ENCODE measurements around the gene FOS.

The FOS gene

GRCh38 chr14:75277008-75277814 lies 1.4 kb upstream of the FOS start:
- DNase-seq (ENCODE audit: low read depth, low spot score): peak; percentile 97

DNA sequence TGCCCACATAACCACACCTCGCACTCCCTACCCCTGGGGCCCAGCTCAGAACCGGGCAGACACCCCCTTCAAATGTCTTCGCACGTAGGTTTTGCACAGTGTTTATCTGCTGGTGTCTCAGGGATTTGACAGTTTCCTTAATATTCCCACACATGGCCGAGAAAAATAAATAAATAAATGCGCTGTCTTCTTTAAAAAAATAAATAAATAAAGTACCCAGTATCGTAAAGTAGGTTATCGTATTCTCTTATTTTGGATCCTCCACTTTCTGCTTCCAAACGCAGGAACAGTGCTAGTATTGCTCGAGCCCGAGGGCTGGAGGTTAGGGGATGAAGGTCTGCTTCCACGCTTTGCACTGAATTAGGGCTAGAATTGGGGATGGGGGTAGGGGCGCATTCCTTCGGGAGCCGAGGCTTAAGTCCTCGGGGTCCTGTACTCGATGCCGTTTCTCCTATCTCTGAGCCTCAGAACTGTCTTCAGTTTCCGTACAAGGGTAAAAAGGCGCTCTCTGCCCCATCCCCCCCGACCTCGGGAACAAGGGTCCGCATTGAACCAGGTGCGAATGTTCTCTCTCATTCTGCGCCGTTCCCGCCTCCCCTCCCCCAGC lies 710 bp upstream of the FOS start:
- DNase-seq (ENCODE audit: low read depth, low spot score): no peak

DNA sequence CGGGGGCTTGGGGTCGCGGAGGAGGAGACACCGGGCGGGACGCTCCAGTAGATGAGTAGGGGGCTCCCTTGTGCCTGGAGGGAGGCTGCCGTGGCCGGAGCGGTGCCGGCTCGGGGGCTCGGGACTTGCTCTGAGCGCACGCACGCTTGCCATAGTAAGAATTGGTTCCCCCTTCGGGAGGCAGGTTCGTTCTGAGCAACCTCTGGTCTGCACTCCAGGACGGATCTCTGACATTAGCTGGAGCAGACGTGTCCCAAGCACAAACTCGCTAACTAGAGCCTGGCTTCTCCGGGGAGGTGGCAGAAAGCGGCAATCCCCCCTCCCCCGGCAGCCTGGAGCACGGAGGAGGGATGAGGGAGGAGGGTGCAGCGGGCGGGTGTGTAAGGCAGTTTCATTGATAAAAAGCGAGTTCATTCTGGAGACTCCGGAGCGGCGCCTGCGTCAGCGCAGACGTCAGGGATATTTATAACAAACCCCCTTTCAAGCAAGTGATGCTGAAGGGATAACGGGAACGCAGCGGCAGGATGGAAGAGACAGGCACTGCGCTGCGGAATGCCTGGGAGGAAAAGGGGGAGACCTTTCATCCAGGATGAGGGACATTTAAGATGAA lies 630 bp downstream of the FOS start:
- peak; percentile 77 for DNase-seq (ENCODE audit: low read depth, low spot score)

- DNase-seq (ENCODE audit: low read depth, low spot score): peak; percentile 60
Observed at GRCh38 chr14:75279763-75280290, 1.2 kb downstream of the FOS start.

GRCh38 chr14:75280291-75280830 lies 1.7 kb downstream of the FOS start:
- DNase-seq (ENCODE audit: low read depth, low spot score): peak; percentile 62

DNA sequence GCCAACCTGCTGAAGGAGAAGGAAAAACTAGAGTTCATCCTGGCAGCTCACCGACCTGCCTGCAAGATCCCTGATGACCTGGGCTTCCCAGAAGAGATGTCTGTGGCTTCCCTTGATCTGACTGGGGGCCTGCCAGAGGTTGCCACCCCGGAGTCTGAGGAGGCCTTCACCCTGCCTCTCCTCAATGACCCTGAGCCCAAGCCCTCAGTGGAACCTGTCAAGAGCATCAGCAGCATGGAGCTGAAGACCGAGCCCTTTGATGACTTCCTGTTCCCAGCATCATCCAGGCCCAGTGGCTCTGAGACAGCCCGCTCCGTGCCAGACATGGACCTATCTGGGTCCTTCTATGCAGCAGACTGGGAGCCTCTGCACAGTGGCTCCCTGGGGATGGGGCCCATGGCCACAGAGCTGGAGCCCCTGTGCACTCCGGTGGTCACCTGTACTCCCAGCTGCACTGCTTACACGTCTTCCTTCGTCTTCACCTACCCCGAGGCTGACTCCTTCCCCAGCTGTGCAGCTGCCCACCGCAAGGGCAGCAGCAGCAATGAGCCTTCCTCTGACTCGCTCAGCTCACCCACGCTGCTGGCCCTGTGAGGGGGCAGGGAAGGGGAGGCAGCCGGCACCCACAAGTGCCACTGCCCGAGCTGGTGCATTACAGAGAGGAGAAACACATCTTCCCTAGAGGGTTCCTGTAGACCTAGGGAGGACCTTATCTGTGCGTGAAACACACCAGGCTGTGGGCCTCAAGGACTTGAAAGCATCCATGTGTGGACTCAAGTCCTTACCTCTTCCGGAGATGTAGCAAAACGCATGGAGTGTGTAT lies 2.4 kb downstream of the FOS start:
- peak; percentile 55 for DNase-seq (ENCODE audit: low read depth, low spot score)

- no peak for DNase-seq (ENCODE audit: low read depth, low spot score)
Observed at GRCh38 chr14:75281654-75282019, 3.0 kb downstream of the FOS start.

GRCh38 chr14:75282170-75282554 lies 3.5 kb downstream of the FOS start:
- DNase-seq (ENCODE audit: low read depth, low spot score): peak; percentile 50

- peak; percentile 69 for DNase-seq (ENCODE audit: low read depth, low spot score)
Observed at GRCh38 chr14:75282555-75283161, 4.0 kb downstream of the FOS start.

GRCh38 chr14:75283162-75283832 lies 4.7 kb downstream of the FOS start:
- DNase-seq (ENCODE audit: low read depth, low spot score): peak; percentile 75

- peak; percentile 34 for DNase-seq (ENCODE audit: low read depth, low spot score)
Observed at GRCh38 chr14:75283833-75284563, 5.4 kb downstream of the FOS start.

GRCh38 chr14:75285331-75285730 lies 6.7 kb downstream of the FOS start:
- no peak for DNase-seq (ENCODE audit: low read depth, low spot score)

DNA sequence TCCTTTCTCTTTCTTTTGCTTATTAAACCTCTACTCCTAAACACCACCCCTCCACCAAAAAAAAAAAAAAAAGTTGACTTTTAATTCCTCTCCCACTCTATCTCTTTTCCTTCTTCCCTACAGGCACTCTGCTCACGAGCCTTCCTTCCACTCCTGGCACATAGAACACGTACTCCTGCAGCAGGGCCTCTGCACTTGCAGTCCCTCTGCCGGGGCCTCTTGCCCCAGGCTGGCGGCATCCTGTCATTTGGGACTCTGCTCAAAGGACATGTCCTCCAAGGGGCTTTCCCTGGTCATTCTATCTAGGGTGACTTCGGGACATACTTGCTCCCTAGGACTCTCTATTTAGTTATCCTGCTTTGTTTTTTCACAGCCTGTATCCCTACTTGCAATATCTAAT lies 7.7 kb downstream of the FOS start:
- DNase-seq (ENCODE audit: low read depth, low spot score): no peak

DNA sequence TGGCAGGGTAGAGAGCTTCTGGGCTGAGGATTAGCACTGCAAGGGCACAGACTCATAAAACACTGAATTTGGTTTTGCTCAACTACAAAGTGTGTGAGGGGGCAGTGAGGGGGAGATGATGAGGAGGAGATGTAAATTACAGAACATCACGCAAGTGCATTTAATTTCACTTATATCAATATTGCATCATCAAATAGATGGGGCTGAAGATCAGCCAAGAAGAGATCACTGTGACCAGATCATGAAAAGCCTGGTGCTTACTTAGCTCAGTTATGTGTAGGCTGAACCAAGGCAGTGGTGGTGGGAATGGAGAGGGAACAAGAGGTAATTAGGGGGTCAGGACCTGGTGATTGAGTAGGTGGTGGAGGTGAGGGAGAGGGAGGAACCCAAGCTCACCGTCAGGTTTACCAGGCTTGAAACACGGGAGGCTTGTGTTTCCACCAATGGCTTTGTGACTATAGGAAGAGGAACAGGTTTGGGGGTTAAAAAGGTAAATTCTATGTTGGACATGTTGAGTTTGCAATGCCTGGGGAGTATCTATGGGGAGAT lies 11.3 kb downstream of the FOS start:
- DNase-seq (ENCODE audit: low read depth, low spot score): no peak

GRCh38 chr14:75290851-75291250 lies 12.2 kb downstream of the FOS start:
- DNase-seq (ENCODE audit: low read depth, low spot score): no peak

DNA sequence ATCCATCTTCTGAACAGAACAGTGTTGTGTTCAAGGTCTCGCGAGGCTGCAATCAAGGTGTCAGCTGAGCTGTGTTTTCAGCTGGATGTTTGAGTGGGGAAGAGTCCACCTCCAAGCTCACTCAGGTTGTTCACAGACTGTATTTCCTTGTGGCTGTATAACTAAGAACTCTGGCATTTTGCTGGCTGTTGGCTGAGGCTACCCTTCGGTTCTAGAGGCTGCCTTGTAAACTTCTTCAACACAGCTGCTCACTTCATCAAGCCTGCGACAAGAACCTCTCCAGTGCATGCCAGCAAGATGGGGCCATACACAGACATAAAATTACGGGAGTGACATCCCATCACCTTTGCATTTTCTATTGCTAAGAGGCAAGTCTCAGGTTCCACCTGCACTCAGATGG lies 12.7 kb downstream of the FOS start:
- no peak for DNase-seq (ENCODE audit: low read depth, low spot score)

- no peak for DNase-seq (ENCODE audit: low read depth, low spot score)
Observed at GRCh38 chr14:75292101-75292563, 13.5 kb downstream of the FOS start.

- DNase-seq (ENCODE audit: low read depth, low spot score): no peak
Observed at GRCh38 chr14:75292886-75293285, 14.3 kb downstream of the FOS start.

- DNase-seq (ENCODE audit: low read depth, low spot score): peak; percentile 99
Observed at GRCh38 chr14:75293920-75294648, 15.5 kb downstream of the FOS start.
